HG02852 (cell line): ENCODE results near the gene MBD3L1.

Experiments used
- ATAC-seq: cut with Tn5 transposase; IDR thresholded peaks from one replicate; pipeline ENCODE4 v1.9.1; 2021; ENCODE audit warnings: mild to moderate bottlenecking, moderate library complexity; ENCODE audit not compliant: unreplicated experiment

MBD3L1 gene

GRCh38 chr19:8880868-8881488, 48.8 kb downstream of the MBD3L1 start:
- no peak for ATAC-seq

- ATAC-seq, result no peak
Observed at GRCh38 chr19:8881512-8881911, 49.3 kb downstream of the MBD3L1 start.

GRCh38 chr19:8884416-8884815, 52.2 kb downstream of the MBD3L1 start:
- no peak for ATAC-seq

GRCh38 chr19:8887364-8887763, 55.2 kb downstream of the MBD3L1 start:
- ATAC-seq, result no peak

- ATAC-seq, result no peak
Observed at GRCh38 chr19:8890260-8890659, 58.1 kb downstream of the MBD3L1 start.
